Colonic mucosa (tissue), 4 donors: ENCODE measurements around the gene TK2. TPM values are rescaled to one million over a fixed set of nuclear protein-coding genes. Genes with fewer than 3 reads are reported as not detected.

Source experiments
- DNase-seq: peaks from one replicate; pipeline ENCODE4 v3.0.0-alpha.2; 2020
- H3K27ac ChIP-seq: fragments of 200-600 bp; one replicate; pipeline ENCODE4 v1.8.0; 2021
- H3K27me3 ChIP-seq: fragments of 200-600 bp; one replicate; pipeline ENCODE4 v1.8.0; 2021
- H3K36me3 ChIP-seq: fragments of 200-600 bp; one replicate; pipeline ENCODE4 v1.8.0; 2021
- H3K4me1 ChIP-seq: fragments of 200-600 bp; one replicate; pipeline ENCODE4 v1.8.0; 2021; ENCODE audit warnings: mild to moderate bottlenecking
- H3K4me3 ChIP-seq: fragments of 200-600 bp; one replicate; pipeline ENCODE4 v1.8.0; 2021
- H3K9ac ChIP-seq, 2 donors: one replicate each; pipeline ENCODE4 v1.7.0; 2013; ENCODE audit warnings: control low read depth in 2 of 2, low read depth in 2 of 2, low read length in 2 of 2
- H3K9me3 ChIP-seq: fragments of 200-600 bp; one replicate; pipeline ENCODE4 v1.8.0; 2021
- intact Hi-C: fragments of 100-400 bp; cut with DNase I; formaldehyde crosslinking; loops from one replicate; pipeline ENCODE4 v1.14.1; 2022
- total RNA-seq, 2 donors: library from RNA; stranded (reverse); fragmentation: NEBNext Ultra II Directional in 1 of 2; extraction: Animal tissue kit (Norgen Biotek cat#: 25700) in 1 of 2; gene quantifications; one replicate each; pipeline ENCODE4 v1.2.1, GENCODE V29; 2021
- TF ChIP-seq, protein P1 (sequence below): fragments of 200-600 bp; IDR thresholded peaks from one replicate; pipeline ENCODE4 v1.8.0; 2022; ENCODE audit warnings: antibody characterized with exemption, mild to moderate bottlenecking
- donor health status: healthy.
- donor health status: DM: no; HTN: no; CAD: no.
- donor health status: DM: no; HTN: no; CAD: no.

TK2 gene
- total RNA-seq, 2 donors from 2014 or later: 11.9 to 17.0 TPM

DNA sequence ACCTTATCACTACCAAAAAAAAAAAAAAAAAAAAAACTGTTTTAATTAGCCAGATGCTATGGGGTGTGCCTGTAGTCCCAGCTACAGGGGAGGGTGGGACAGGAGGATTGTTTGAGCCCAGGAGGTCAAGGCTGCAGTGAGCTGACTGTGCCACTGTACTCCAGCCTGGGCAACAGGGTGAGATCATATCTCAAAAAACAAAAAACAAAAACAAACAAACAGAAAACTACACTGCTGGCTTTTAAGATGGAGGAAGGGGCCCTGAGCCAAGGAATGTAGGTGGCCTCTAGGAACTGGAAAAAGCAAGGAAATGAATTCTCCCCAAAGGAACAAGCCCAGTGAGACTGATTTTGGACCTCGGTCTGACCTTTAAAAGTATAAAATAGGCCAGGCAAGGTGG, 61.4 kb downstream of the TK2 start:
- DNase-seq: no peak
- TF ChIP-seq, protein P1, sequence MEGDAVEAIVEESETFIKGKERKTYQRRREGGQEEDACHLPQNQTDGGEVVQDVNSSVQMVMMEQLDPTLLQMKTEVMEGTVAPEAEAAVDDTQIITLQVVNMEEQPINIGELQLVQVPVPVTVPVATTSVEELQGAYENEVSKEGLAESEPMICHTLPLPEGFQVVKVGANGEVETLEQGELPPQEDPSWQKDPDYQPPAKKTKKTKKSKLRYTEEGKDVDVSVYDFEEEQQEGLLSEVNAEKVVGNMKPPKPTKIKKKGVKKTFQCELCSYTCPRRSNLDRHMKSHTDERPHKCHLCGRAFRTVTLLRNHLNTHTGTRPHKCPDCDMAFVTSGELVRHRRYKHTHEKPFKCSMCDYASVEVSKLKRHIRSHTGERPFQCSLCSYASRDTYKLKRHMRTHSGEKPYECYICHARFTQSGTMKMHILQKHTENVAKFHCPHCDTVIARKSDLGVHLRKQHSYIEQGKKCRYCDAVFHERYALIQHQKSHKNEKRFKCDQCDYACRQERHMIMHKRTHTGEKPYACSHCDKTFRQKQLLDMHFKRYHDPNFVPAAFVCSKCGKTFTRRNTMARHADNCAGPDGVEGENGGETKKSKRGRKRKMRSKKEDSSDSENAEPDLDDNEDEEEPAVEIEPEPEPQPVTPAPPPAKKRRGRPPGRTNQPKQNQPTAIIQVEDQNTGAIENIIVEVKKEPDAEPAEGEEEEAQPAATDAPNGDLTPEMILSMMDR: no peak
- intact Hi-C loops: no loop called here
- H3K4me3 ChIP-seq: no peak overlapping the region
- no peak overlapping the region for H3K9ac ChIP-seq
- H3K4me1 ChIP-seq: no peaks in the 10 kb centered on the region
- no peaks in the 10 kb centered on the region for H3K9me3 ChIP-seq
- no peaks in the 10 kb centered on the region for H3K36me3 ChIP-seq
- H3K27me3 ChIP-seq: no peaks in the 10 kb centered on the region
- H3K27ac ChIP-seq: no peak overlapping the region

DNA sequence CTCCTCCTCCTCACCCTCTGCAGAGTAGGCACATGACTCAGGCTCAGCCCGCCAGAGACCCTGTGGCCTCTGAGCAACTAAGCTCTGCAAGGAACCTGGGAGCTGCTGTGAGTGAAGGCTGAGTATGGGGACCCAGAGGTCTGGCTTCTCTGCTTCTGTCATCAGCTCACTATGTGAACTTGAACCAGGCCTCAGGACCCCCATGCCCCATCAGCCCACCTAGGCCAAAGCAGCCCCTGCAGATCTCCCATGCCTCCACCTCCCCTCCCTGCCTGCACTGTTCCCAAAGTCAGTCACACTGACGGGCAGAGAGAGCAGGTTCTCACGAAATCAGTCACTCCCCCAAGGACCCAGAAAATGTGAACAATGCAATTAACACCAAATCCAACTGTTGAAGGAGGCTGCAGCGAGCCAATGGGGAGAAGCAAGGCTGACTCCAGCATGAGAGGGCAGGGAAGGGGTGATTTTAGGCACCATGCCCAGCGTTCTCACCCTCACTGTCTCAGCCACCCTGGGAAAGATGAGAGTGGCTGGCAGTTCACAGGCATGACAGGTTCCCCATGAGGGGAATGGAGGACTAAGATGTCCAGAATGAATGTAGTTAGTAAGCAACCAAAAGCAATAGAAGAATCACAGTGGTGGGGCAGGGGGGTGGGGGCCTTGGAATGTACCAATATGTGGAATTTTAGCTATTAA, 62.2 kb downstream of the TK2 start:
- H3K4me1 ChIP-seq: no peaks in the 10 kb centered on the region
- TF ChIP-seq, protein P1: no peak
- no peak overlapping the region for H3K4me3 ChIP-seq
- H3K27me3 ChIP-seq: no peaks in the 10 kb centered on the region
- no peak for DNase-seq
- no peaks in the 10 kb centered on the region for H3K36me3 ChIP-seq
- H3K27ac ChIP-seq: no peak overlapping the region
- intact Hi-C loops: no loop called here
- H3K9ac ChIP-seq: no peak overlapping the region
- no peaks in the 10 kb centered on the region for H3K9me3 ChIP-seq

DNA sequence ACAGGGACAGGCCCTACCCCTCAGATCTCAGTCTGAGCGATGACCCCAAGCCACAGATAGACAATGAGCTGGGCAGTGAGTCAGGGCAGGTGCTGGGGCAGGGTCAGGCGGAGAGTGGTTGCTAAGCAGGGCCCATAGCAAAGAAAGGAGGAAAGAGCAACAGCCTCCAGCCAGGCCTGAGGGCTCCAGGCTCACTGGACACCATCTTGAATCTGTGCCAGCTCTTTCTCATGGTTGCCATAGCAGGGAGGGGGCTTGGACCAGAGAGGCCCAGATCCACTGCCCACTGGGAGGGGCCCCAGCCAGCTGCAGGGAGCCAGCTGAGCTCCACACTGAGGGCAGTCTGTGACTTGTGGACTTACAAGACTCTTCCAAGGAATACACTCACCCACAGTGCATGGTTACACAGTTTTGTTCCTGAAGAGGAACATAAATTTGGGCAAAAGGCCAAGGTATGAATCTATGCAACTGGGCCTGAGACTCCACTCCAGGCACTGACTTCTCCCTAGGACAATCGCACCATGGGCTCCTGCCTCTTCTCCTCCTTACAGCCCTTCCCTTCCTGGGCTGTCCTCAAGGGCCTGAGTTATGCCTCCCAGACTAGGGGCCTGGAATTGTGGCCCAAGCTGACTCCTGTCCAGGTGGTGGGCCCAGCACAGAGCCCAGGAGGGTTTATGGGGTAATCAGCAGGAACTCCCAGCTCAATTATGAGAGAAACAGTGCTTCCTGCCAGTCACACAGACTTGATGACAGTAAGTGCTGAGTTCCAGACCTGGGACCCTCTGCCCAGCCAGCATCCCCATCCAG, 62.9 kb downstream of the TK2 start:
- Histone ChIP-seq H3K4me3 (no peak overlapping the region), H3K4me1 (no peaks in the 10 kb centered on the region), H3K9ac (no peak overlapping the region), H3K36me3 (no peaks in the 10 kb centered on the region), H3K27ac (no peak overlapping the region), H3K9me3 (no peaks in the 10 kb centered on the region), H3K27me3 (no peaks in the 10 kb centered on the region)
- intact Hi-C loops: no loop called here
- no peak for DNase-seq
- TF ChIP-seq, protein P1: no peak

DNA sequence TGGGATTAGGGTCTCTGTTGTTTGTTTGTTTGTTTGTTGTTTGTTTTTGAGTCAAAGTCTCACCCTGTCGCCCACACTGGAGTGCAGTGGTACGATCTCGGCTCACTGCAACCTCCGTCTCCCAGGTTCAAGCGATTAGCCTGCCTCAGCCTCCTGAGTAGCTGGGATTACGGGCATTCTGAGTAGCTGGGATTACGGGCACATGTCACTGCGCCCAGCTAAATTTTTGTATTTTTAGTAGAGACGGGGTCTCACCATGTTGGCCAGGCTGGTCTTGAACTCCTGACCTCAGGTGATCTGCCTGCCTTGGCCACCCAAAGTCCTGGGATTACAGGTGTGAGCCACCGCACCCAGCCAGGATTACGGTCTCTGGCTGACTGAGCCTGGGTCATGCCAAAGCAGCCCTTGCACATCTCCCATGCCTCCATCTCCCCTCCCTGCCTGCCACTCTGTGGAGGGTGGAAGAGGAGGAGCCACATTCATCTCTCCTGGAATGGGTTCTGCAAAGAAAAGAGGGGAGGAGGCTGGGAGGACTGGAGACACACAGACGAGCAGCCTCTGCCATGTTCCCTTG, 63.6 kb downstream of the TK2 start:
- Histone ChIP-seq H3K27ac (no peak overlapping the region), H3K4me3 (no peak overlapping the region), H3K9ac (no peak overlapping the region), H3K9me3 (no peaks in the 10 kb centered on the region), H3K27me3 (no peaks in the 10 kb centered on the region), H3K4me1 (no peaks in the 10 kb centered on the region), H3K36me3 (no peaks in the 10 kb centered on the region)
- TF ChIP-seq, protein P1: no peak
- intact Hi-C loops: no loop called here
- DNase-seq: no peak

DNA sequence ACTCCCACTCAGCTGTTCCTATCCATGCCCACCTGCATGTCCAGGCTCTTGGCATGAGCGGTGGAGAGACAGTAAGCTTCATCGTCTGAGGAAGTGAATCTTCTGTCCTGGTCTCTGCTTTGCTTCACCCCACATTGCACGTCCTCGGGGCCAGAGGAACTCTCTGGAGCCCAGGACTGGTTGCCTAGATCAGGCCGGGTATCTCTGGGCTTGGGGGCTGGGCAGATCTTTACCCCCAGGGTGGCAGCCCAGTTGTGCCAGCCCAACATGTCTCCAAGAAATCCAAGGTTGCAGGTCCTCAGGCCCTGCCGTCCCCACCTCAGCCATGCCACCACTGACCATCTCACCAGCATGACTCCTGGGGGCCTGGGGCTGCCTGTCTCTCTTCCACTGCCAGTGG, 64.5 kb downstream of the TK2 start:
- H3K9ac ChIP-seq: no peak overlapping the region
- H3K27me3 ChIP-seq: no peaks in the 10 kb centered on the region
- no peak for DNase-seq
- H3K27ac ChIP-seq: no peak overlapping the region
- TF ChIP-seq, protein P1: no peak
- H3K4me3 ChIP-seq: no peak overlapping the region
- H3K36me3 ChIP-seq: no peaks in the 10 kb centered on the region
- no peaks in the 10 kb centered on the region for H3K4me1 ChIP-seq
- H3K9me3 ChIP-seq: no peaks in the 10 kb centered on the region
- intact Hi-C loops: loop anchor here (2.0 kb wide), 1 partner anchor 81 kb away; no protein-coding TSS in a partner anchor
